SKM-1 treated with dmso at 0.1 percent for 144 hours (cell line): ENCODE measurements around the gene FHIT.
"Not testable (repeated sequence)": the region's sequence is repeated elsewhere in the genome, so short reads cannot be mapped to it uniquely, and the experiment has no call there.

Experiments
- DNase-seq: peaks from one replicate; lab custom pipeline; 2025; ENCODE audit not compliant: unreplicated experiment; lab: John Stamatoyannopoulos, UW

FHIT gene

DNA sequence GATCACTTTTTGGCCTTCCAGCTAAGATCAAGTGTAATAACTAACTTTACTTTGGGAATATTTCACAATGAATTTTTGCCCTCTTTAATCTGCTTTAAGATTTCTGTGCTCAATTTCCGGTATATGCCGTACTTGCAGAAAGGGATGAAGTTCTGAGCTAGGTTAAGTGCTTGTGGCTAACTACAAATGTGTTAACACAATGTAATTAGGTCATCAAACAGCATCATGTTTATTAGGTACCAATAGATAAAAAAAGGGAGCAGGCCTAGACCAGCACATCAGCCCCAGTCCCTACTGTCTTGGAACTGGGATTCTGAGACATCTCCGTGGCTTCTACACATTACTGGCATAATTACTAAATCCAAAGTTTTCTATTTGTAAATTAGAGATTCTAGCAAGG, 1268.7 kb downstream of the FHIT start:
- DNase-seq: no peak

GRCh38 chr3:59981377-59981776, 1269.9 kb downstream of the FHIT start:
- DNase-seq: no peak

GRCh38 chr3:59980576-59980975, 1270.7 kb downstream of the FHIT start:
- DNase-seq: no peak

DNA sequence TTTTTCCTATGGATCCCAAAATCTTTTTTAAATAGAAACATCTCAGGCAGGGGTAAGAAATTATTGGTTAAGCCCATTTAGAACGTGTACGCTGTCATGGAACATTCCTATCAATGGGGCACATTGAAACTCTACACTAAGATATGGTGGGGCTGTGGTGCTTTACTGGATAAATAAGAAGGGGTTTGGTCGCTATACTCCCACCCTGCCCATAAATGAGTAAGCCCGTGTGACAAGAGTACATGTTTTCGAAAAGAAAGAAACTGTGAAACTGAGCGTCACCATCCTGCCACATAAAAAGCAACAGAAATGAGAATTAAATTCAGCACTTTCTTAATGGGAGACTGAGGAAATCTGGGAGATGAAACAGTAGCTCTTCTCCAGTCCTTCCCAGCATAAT, 1271.7 kb downstream of the FHIT start:
- no peak for DNase-seq

DNA sequence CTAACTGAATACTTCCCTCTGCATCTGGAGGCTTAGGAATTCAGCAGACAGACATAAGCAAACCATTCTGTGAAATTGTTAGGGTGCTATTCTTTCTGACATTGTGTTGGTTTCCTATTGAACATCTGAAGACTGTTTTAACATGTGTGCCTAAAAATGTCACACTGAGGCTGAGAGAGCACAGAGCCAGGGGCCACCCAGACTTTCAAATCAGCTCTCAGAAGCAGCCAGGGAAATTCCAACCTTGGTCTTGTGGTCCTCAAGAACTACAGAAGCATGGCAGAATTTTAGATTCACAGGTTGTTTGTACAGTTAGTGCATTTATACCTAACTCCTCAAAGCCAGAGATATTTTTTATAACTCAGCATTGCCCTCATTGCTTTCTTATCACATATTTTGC, 1272.3 kb downstream of the FHIT start:
- no peak for DNase-seq

DNA sequence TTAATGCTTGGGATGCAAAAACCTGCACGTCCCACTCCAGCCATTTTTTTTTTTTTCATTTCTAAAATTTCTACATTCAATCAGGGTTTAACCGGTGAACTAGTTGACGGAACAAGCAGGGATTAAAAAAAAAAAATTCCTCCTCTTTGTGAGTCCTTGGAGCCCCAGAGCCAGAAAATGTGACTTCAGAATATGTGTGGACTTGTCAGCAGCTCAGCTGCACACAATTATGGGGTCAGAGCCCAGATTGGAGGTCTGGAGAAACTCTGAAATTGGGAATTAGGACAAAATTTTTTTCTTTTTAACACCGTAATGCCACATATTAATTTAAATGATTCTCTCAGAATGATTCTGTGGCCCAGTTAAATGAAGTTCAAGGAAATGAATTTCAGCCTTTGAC, 1280.5 kb downstream of the FHIT start:
- no peak for DNase-seq

GRCh38 chr3:59970376-59970775, 1280.9 kb downstream of the FHIT start:
- DNase-seq: no peak

DNA sequence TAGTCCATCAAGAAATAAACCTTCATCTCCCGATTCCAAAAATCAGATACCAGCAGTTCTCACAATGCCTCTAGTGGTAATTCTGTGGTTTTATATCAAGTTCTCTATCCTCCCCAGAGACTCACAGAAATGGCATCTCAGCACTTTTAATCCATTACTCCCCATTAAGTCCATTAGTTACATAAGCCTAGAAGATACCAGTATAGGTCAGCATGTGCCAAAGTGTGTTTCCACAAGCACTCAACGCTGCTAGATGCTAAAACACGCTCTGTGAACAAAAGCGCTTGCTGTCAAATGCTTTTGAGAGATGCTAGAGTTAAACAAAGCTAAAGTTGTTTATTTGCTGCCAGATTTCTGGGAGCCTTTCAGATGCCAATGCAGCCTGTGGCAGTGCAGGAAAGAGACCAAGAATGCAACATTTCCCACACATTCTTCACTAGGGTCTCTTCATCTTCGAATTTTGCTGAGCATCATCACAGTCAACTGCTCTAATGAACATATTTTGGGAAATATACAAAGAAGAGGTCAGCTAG, 1282.7 kb downstream of the FHIT start:
- no peak for DNase-seq

DNA sequence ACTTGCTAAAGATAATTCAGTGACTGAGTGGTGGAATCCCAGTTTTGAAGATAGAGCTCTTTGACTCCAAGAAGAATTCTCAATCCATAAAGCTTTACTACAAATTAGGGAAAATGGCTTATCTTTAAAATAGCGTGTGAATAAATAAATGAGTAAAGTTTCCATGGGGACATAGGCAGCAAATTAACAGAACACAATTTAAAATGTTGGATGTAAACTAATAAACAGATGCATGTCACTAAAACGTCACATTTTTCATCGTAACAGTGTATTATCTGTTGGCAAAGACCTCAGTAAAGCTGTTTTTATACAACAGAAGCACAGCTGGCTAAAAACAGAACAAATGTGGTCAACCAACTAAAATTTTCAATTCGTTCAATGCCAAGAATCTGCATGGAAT, 1287.6 kb downstream of the FHIT start:
- no peak for DNase-seq

GRCh38 chr3:59957150-59957549, 1294.1 kb downstream of the FHIT start:
- no peak for DNase-seq

DNA sequence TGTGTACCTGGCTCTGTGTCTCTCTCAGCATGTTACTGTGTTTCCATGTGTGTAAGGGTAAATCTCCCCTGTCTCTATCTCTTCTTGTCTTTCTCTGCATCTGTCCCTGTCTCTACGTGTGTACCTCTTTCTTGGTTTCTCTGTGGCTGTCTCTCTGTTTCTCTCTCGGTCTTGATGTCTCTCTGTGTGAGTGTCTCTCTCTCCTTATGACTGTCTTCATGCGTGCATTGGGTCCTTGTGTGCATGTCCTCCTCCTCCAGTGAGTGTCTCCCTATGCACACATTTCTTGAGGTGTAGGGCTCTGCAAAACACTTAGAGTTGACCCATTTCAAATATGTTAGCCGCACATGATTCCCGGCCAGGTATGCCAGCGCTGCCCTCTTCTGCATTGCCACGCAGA, 1298.1 kb downstream of the FHIT start:
- no peak for DNase-seq

GRCh38 chr3:59949311-59949710, 1301.9 kb downstream of the FHIT start:
- no peak for DNase-seq

- no peak for DNase-seq
These were observed 1304.9 kb downstream of the FHIT start for GRCh38 chr3:59946401-59946800.

GRCh38 chr3:59940718-59941117, 1310.5 kb downstream of the FHIT start:
- DNase-seq: no peak

GRCh38 chr3:59939826-59940426, 1311.3 kb downstream of the FHIT start:
- no peak for DNase-seq

GRCh38 chr3:59938828-59939227, 1312.4 kb downstream of the FHIT start:
- no peak for DNase-seq

DNA sequence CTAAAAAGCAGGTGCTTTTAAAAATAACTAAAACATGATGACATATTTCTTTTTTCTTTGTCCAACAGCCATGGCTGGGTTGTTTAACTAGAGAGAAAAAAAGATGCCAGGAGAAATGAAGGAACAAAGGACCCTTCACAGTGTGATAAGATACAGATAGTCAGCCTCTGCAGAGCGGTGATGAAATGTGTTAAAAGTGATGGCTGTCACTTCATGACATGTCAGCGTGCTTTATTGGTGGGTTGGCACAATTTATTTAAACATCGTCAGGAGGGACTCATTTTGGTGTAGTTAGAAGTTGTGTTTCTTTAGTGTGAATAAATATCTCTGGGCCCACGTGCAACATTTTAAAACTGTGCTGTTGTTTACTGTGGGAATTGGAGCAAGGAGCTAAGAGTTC, 1314.1 kb downstream of the FHIT start:
- DNase-seq: no peak

DNA sequence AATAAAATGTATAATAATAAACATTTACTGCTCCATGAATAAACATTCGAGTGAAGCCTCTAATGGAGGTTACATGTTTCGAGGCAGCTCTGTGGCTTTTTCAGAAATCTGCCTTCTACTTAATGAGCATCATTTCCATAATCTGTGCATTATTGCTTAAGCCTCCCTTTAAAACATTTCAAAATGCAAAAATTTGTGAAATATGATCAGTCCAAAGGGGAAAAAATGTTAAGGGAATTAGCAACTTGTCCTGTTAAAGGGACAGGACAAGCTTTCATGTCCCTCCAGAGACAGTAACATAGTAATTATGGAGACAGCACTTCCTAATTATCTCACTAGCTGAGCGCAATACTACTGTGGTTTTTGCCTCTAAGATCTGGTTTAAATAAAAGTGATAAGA, 1314.8 kb downstream of the FHIT start:
- no peak for DNase-seq

DNA sequence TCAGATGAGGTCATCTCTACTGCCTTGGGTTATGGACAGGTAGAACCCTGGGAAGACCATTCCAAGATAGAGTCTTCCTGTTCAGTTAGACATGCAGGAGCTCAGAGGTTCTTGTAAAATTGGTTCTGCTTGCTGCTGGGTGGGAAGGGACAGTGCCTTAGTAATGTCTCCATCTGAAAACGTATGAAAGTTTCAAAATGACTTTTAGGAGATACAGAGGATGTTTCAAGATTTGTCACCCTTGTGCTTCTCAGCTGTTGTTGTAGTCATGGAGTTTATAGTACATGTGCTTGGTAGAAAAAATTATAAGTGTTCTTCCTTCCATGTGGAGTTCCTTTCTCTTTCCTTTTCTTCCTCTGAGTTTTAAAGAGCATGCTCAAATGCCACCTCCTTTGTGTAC, 1316.2 kb downstream of the FHIT start:
- DNase-seq: no peak

- not testable (repeated sequence) for DNase-seq
These were observed 1316.7 kb downstream of the FHIT start for GRCh38 chr3:59934560-59934959.

- no peak for DNase-seq
These were observed 1321.1 kb downstream of the FHIT start for GRCh38 chr3:59930170-59930569.

DNA sequence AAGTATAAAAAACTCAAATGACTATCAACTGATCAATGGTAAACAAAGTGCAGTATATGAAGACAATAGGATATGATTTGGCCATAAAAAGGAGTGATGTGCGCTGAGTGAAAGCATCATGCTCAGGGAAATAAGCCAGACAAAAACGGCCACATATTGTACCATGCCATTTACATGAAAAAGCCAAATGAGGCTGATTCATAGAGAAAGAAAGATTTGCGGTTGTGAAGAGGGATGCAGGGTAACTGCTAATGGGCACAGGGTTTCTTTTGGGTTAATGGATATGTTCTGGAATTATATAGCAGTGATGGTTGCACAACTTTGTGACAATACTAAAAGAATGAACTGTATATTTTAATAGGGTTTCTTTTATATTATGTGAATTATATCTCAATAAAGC, 1324.2 kb downstream of the FHIT start:
- DNase-seq: no peak

DNA sequence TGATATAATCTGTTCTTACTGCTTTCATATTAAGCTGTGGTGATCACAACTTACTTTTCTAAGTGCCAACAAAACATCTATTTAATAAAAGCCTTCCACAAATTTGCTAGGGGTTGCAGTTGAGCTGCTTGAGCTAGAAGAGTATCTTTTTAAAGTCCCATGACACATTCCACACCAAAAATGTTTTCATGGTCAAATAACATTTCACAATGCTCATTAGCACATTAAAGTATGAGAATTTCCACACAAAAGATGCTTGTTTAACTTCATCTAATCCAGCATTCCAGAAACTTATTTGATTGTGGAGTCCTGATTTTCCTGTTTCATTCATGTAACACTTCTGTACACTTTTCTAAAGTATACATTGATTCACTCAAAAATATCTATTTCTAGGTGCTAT, 1325.3 kb downstream of the FHIT start:
- DNase-seq: no peak
